A549 treated with AZD9567 at 1 μM for 4 hours (cell line): Measurements from ENCODE around the gene TIMP1. TPM values are rescaled to one million over a fixed set of nuclear protein-coding genes. Genes with fewer than 3 reads are reported as not detected.

Experiments used
- total RNA-seq: library from RNA; stranded (reverse); fragments of 200-300 nt; extraction: Qiagen RNA extraction; gene quantifications from 5 replicates; pipeline ENCODE4 v1.2.3, GENCODE V29; 2022; ENCODE audit not compliant: insufficient read depth

The TIMP1 gene
- total RNA-seq, result 242 to 276 TPM (median 253 TPM) in 5 replicates

GRCh38 chrX:47581731-47582647, at the start of gene TIMP1:
TSS of gene TIMP1 (plus strand) at chrX:47582436. CDS start at chrX:47583416, 980 bp downstream.

DNA sequence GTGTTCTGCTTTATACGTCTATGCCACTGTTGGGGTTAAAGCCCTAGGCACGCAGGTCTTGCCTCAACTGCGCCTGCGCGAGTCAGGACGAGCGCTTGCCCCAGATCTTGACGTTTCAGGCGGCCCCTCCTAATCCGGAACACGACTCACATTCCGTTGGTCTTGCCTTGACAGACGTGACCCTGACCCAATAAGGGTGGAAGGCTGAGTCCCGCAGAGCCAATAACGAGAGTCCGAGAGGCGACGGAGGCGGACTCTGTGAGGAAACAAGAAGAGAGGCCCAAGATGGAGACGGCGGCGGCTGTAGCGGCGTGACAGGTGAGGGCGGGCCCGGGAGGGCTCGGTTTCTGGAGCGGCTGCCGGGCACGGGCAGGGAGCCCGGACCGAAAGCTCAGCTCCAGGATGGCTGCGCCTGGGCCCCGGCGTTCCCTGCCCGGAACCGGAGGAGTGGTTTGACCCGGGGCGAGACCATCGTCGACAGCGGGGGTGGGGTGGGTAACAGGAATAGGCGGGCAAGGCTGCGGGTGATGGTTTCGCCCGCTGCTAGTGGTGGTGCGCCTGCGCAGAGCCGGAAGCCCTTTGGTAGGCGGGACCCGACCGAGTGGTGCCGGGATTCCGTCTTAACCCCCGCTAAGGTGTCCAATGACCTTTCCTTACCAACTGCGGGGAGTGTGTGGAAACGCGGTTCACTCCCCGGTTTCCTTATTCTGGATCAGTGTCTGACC, 21.1 kb upstream of the TIMP1 start, which contains the start of gene ARAF:
Gene ARAF (plus strand): TSS at position 272 of the 725 bp plus-strand sequence. CDS start 1,763 bp downstream, outside the sequence.

GRCh38 chrX:47619486-47620302, 37.5 kb downstream of the TIMP1 start, which contains the start of gene SYN1:
TSS of gene SYN1 (minus strand) at chrX:47619857. CDS start at chrX:47619728, 129 bp downstream.

DNA sequence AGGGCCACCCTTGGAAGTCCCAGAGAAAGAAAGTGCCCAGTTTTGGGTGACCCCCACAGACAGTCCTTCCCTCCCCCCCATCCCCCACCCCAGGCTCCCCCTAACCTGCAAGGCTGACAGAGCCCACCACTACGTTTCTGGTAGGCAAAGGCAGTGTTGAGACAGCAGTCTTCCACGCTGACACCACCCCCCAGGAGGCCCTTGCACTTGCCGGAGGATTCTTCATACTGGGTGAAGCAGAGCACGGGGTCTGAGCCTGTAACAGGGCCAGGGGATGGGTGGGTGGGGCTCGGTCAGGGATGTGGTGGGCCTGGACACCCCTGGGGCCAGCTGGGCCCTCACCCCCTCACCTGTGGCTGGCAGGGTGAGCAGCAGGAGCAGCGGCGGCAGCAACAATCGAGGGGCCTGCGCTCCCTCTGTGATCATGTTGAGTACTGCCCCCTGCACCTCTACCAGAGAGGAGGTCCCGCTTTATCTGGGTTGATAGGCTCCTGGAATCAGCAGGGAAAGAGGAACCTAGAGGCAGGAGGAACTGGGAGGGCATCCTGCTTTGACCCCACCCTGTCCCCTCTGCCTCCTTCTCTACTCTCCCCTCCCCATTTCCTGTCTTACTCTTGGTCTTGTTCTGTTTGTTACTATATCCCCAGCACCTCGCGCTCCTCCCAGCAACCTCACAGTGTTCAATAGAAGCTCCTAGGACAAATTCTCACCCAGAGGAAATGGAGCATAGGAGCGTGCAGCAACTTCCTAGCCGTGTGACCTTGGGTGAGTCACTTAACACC, 47.4 kb downstream of the TIMP1 start, which contains the start of gene CFP:
Gene CFP (minus strand): TSS at position 512 of the 782 bp plus-strand sequence. CDS start 86 bp downstream, at position 426.

Other genes starting within 250 kb of the TIMP1 start
- not detected in 5 replicates for gene ZNF157, start 211.9 kb upstream of the TIMP1 start, total RNA-seq
- gene ZNF41, start 99.2 kb upstream of the TIMP1 start, total RNA-seq, result 3.3 to 4.4 TPM (median 3.9 TPM) in 5 replicates
- gene ARAF, start 21.2 kb upstream of the TIMP1 start, total RNA-seq, result 37.2 to 60.1 TPM (median 57.3 TPM) in 5 replicates
- gene SYN1, start 37.4 kb downstream of the TIMP1 start, total RNA-seq, result 0.22 to 0.61 TPM (median 0.31 TPM) in 5 replicates
- 0.32 to 0.87 TPM (median 0.70 TPM) in 4 of 5 replicates, not detected in the other for gene CFP, start 47.5 kb downstream of the TIMP1 start, total RNA-seq
- 35.7 to 41.5 TPM (median 40.3 TPM) in 5 replicates for gene ELK1, start 68.1 kb downstream of the TIMP1 start, total RNA-seq
- gene UXT, start 76.7 kb downstream of the TIMP1 start, total RNA-seq, result 141 to 190 TPM (median 178 TPM) in 5 replicates